Measurements from ENCODE around the gene STAC. TPM values are rescaled to one million over a fixed set of nuclear protein-coding genes. Genes with fewer than 3 reads are reported as not detected.

Gene STAC, protein sequence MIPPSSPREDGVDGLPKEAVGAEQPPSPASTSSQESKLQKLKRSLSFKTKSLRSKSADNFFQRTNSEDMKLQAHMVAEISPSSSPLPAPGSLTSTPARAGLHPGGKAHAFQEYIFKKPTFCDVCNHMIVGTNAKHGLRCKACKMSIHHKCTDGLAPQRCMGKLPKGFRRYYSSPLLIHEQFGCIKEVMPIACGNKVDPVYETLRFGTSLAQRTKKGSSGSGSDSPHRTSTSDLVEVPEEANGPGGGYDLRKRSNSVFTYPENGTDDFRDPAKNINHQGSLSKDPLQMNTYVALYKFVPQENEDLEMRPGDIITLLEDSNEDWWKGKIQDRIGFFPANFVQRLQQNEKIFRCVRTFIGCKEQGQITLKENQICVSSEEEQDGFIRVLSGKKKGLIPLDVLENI
- 0.09 TPM in 1 of 2 replicates, not detected in the other for total RNA-seq

DNA sequence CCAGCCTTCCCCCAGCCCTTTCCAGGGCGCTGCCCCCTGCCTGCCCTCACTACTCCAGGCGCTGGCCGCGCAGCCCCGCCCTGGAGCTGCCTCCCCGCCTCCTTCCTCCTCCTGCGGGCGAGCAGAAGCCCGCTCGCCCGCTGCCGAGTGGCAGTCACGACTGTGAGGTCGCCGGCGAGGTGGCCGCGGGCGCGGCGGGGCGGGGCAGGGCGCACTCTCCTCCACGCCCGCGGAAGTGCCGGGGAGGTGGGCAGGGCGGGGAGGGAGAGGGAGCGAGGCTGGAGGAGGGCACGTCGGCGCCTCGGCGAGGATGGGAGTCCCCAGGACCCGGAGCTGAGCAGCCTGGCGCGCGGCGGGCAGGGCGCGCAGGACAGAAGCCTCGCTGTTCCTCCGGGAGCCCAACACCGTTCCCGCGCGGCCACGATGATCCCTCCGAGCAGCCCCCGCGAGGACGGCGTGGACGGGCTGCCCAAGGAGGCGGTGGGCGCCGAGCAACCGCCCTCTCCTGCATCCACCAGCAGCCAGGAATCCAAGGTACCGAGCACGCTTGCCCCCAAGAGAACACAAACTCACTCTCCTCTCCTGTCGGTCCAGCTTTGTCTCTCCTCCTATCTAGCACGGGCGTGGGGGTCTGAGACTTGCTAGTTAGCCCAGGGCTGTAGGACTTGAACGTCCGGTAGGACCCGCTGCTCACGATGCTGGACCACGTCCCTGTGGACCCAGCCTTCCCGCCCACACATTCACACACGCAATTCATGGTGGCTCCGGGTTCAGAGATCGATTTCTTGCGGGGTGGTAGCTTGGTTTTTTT lies at the start of gene STAC:
Gene STAC (plus strand): TSS at position 284 of the 811 bp plus-strand sequence. CDS start 140 bp downstream, at position 424.
- DNase-seq: no peak
- Mint-ChIP-seq H3K27me3 (peaks cover 26% of the 10 kb centered on the region), H3K4me1 (peaks cover 5% of the 10 kb centered on the region), H3K4me3 (peak within 1 kb of the TSS; percentile 5), H3K36me3 (ENCODE audit: low read depth) (no peaks in the 10 kb centered on the region), H3K27ac (no peak within 1 kb of the TSS), H3K9me3 (no peaks in the 10 kb centered on the region)
- CTCF ChIA-PET: no interaction called here
- TF ChIP-seq, protein P1, sequence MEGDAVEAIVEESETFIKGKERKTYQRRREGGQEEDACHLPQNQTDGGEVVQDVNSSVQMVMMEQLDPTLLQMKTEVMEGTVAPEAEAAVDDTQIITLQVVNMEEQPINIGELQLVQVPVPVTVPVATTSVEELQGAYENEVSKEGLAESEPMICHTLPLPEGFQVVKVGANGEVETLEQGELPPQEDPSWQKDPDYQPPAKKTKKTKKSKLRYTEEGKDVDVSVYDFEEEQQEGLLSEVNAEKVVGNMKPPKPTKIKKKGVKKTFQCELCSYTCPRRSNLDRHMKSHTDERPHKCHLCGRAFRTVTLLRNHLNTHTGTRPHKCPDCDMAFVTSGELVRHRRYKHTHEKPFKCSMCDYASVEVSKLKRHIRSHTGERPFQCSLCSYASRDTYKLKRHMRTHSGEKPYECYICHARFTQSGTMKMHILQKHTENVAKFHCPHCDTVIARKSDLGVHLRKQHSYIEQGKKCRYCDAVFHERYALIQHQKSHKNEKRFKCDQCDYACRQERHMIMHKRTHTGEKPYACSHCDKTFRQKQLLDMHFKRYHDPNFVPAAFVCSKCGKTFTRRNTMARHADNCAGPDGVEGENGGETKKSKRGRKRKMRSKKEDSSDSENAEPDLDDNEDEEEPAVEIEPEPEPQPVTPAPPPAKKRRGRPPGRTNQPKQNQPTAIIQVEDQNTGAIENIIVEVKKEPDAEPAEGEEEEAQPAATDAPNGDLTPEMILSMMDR (IDR thresholded peaks at IDR 0.05): no peak
- intact Hi-C loops (cut with micrococcal nuclease): no loop called here
- POLR2A ChIA-PET: no interaction called here
- ATAC-seq (ENCODE audit: low read depth): no peak

- no peak overlapping the region for H3K4me3 Mint-ChIP-seq
- TF ChIP-seq, protein P1 (IDR thresholded peaks at IDR 0.05): no peak
- no peaks in the 10 kb centered on the region for H3K27me3 Mint-ChIP-seq
- DNase-seq (no peak), ATAC-seq (ENCODE audit: low read depth) (no peak)
- CTCF ChIA-PET: no interaction called here
- intact Hi-C loops (cut with micrococcal nuclease): no loop called here
- H3K36me3 Mint-ChIP-seq (ENCODE audit: low read depth): no peaks in the 10 kb centered on the region
- H3K27ac Mint-ChIP-seq: no peak overlapping the region
- POLR2A ChIA-PET: no interaction called here
- H3K4me1 Mint-ChIP-seq: no peaks in the 10 kb centered on the region
- peaks cover 2% of the 10 kb centered on the region for H3K9me3 Mint-ChIP-seq
Observed at GRCh38 chr3:36332139-36332538, 48.2 kb upstream of the STAC start.

DNA sequence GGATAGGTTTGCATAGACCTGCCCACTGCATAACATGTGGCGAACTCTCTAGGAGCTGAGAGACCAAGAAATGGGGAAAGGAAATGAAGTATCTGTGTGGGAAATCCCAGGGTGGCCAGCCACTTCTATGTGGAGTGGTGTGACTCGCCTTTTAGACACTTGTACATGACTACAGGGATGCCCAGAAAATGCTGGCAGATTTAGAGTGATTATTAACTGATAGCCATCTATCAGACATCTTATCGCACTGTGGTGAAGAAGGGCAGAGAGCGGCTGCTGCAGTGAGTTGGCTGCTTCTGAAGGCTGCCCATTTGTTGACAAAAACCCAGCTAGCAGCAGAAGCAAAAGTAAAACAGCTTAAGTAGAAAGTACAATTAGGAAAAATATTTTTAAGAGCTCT lies 18.1 kb upstream of the STAC start:
- Mint-ChIP-seq H3K4me1 (no peaks in the 10 kb centered on the region), H3K36me3 (ENCODE audit: low read depth) (no peaks in the 10 kb centered on the region), H3K27me3 (no peaks in the 10 kb centered on the region), H3K27ac (no peak overlapping the region), H3K9me3 (no peaks in the 10 kb centered on the region), H3K4me3 (no peak overlapping the region)
- ATAC-seq (ENCODE audit: low read depth) (no peak), DNase-seq (no peak)
- intact Hi-C loops (cut with micrococcal nuclease): no loop called here
- TF ChIP-seq, protein P1 (IDR thresholded peaks at IDR 0.05): no peak
- ChIA-PET POLR2A (no interaction called here), CTCF (no interaction called here)

DNA sequence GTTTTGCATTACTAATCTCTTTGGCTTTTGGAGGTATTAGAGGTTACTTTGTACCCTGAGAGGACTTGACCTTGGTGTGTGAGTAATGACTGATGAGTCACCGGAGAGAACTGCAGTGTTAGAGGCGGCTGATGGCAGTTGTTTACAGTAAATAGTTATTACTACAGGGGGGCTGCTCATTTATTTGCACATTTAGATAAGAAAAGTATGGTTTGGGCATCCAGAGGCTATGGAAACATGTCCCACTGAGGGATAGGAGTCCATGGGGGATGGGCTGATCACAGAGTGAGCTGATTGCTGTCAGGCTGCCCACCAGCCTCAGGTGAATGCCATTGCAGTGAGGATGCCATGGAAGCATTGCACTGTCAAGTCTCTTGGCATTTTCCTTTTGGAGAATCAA lies 17.3 kb upstream of the STAC start:
- CTCF ChIA-PET: no interaction called here

DNA sequence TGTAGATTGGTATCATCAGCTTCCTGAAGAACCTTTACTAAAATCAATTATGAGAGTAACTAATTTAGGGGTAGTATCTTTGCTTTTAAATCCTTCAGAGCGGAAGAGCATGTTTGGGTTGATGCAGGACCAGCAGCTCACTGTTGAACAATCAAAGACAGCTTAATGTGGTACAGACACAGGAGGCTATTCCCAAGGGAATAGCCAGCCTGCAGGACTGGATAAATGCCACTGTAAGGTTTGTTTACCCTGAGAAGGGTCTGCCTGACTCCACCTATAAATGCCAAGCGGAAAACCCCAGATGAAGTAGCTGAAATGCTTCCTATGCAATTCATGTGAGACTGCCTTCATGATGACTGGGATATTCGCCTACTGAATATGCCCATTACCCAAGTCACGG lies 16.0 kb upstream of the STAC start:
- H3K27ac Mint-ChIP-seq: no peak overlapping the region
- DNase-seq (no peak), ATAC-seq (ENCODE audit: low read depth) (no peak)
- CTCF ChIA-PET: no interaction called here
- no peaks in the 10 kb centered on the region for H3K4me1 Mint-ChIP-seq
- H3K9me3 Mint-ChIP-seq: no peaks in the 10 kb centered on the region
- no peak overlapping the region for H3K4me3 Mint-ChIP-seq
- intact Hi-C loops (cut with micrococcal nuclease): no loop called here
- POLR2A ChIA-PET: no interaction called here
- TF ChIP-seq, protein P1 (IDR thresholded peaks at IDR 0.05): no peak
- H3K36me3 Mint-ChIP-seq (ENCODE audit: low read depth): no peaks in the 10 kb centered on the region
- H3K27me3 Mint-ChIP-seq: no peaks in the 10 kb centered on the region

More for the DNA sequence above, 17.3 kb upstream of the STAC start:
- TF ChIP-seq, protein P1 (IDR thresholded peaks at IDR 0.05): no peak
- no peaks in the 10 kb centered on the region for H3K9me3 Mint-ChIP-seq
- H3K27me3 Mint-ChIP-seq: no peaks in the 10 kb centered on the region
- H3K36me3 Mint-ChIP-seq (ENCODE audit: low read depth): no peaks in the 10 kb centered on the region
- POLR2A ChIA-PET: no interaction called here
- ATAC-seq (ENCODE audit: low read depth) (no peak), DNase-seq (no peak)
- H3K27ac Mint-ChIP-seq: no peak overlapping the region
- intact Hi-C loops (cut with micrococcal nuclease): no loop called here
- H3K4me3 Mint-ChIP-seq: no peak overlapping the region
- no peaks in the 10 kb centered on the region for H3K4me1 Mint-ChIP-seq
